Fibroblast of mammary gland (primary cell): Measurements from ENCODE around the gene DNM3.

ENCODE experiments used
- DNase-seq: peaks from one replicate; pipeline ENCODE4 v3.0.0-alpha.2; 2010; ENCODE audit warnings: low read depth
- H3K4me3 ChIP-seq: 2 replicates; pipeline ENCODE4 v1.5.1; 2011; ENCODE audit warnings: low read depth, mild to moderate bottlenecking, low read length, moderate library complexity; ENCODE audit not compliant: control insufficient read depth
- CTCF ChIP-seq: conservative IDR thresholded peaks from 2 replicates; pipeline ENCODE4 v1.5.1; 2011; ENCODE audit warnings: low read depth, low read length, inconsistent platforms; ENCODE audit not compliant: control insufficient read depth, insufficient read depth

Gene DNM3

DNA sequence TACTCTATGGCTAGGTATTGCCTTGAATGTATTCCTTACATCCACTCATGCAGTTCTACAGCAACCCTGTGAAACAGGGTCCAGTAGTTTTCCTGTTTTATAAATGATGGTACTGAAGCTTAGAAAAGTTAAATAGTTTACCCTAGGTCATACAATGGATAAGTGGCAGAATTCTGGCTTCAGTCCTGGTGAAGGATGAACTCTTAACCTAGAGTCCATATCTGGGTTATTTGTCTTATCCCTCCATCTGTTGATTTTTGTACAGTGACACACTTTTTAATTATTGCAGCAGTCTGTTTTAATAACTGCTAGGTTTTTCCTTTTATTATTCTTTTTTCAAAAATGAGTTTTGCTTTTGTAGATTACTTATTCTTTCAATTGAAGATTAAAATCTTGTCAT lies 263.9 kb downstream of the DNM3 start:
- no peak overlapping the region for H3K4me3 ChIP-seq
- no peak for TF ChIP-seq CTCF
- no peak for DNase-seq

DNA sequence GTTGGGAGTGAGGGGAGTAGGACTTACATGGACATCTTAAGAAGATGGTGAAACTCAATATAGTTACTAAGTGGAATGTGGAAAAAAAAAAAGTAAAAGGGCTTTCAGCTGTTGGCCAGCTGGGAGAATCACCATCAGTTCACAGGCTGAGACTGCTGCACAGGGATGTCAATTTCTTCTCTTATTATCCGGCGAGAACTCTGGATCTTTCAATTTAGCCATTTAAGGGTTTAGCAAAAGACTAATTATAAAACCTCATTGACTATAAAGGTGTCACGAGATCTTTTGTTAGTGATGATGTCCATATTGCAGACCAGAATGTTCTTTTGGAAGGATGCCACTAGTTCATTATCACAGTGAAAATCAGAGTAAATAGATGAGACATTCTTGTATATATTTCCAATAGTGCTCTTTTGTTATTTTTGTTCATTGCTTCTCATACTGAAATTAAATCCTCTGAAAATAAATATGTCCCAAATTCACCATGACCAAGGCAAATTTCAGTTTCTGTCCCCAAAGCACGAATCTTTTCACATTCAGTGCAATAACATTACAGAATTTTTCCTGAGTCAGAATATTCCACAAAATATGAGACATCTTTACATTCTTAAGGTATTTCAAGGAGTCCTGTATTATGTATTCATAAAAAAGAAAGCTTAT lies 266.1 kb downstream of the DNM3 start:
- TF ChIP-seq CTCF = no peak

DNA sequence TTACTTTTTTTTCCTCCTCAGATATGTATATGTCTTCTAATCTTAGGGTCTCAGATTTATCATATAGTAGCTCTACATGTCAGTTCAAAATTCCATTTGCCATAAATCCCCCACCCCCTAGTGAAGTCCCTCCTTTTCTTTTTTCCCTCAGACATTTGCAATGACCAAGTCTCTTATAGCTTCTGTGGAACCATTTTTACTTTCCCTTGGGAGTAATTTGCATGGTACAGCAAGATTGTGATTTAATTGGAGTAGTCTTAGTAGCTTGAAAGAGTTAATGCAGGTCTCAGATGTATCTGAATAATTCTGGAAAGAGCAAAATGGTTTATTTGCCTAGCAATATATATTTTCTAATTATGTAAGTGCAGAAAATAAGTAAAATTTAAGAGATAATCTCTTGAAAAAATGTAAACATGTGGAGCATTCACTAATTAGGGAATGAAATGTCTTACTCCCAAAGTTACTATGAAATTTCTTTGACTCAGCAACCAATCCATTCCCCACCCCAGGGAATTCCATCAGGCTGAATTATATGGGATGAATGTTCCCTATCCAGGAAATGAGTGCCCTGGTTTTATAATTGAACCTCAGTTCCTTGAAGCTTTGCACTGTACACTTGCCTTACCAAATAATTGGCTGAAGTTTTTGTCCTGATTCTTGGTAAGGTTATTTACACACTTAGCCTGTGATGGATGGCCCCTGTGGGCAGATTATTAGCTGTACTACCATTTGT lies 267.0 kb downstream of the DNM3 start:
- peak; percentile 77 for DNase-seq
- no peak overlapping the region for H3K4me3 ChIP-seq
- no peak for TF ChIP-seq CTCF

More for the DNA sequence above, 266.1 kb downstream of the DNM3 start:
- DNase-seq = no peak
- H3K4me3 ChIP-seq = no peak overlapping the region

DNA sequence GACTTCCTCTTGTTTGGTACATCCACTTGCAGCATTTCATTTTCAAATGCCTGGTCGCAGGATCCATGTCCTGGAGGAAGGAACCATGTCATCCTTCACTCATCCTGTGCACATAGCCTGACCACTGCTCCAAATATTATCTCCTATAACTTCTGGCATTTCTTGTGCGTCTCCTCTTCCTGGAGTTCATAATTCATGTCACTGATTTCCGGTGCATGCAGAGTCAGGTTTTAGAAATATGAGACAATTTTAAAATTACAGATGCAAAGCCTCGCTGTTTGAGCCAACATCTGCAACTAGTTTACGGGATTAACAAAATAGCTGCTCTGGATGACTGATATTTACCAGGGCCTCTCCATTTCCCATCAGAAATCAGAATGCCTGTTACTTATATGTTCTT lies 268.1 kb downstream of the DNM3 start:
- no peak overlapping the region for H3K4me3 ChIP-seq
- peak; percentile 64 for DNase-seq
- TF ChIP-seq CTCF = no peak

DNA sequence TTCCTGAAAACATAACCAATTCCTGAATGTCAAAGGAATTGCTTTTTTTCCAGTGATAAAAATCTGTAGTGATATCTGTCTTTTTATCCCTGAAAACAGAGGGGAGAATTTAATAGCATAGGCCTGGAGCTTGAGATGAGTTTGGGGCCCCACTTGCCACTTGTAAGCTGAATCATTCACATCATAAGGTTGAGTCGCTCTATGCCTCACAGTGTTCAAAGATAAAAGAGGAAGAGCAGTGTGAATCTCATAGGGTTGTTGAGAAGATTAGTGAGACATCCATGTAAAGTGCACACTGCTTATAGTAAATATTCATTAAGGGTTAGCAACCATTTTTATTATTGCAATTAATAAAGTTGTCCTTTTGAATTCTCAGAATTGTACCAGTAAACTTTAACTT lies 271.3 kb downstream of the DNM3 start:
- no peak overlapping the region for H3K4me3 ChIP-seq
- no peak for DNase-seq
- no peak for TF ChIP-seq CTCF

DNA sequence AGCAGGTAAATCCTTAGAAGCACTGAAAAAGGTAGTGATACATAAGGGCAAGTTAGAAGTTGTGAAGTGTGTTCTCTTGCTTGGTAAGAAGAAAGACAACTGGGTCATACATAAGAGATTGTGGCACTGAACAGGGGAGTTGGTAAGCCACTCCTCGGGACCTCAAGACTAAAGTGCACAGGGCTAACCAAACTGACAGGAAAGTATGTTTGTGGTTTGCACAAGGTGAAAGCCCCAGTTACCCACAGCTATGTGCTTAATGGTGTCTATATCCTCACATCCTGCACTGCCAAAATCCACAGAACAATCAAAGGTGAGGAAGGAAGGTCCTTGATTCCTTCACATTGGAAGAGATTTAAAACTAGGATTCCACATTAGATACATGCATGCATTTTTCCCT lies 276.5 kb downstream of the DNM3 start:
- no peak overlapping the region for H3K4me3 ChIP-seq
- no peak for TF ChIP-seq CTCF
- no peak for DNase-seq
